ENCODE measurements around the gene RPL18A. TPM values are rescaled to one million over a fixed set of nuclear protein-coding genes. Genes with fewer than 3 reads are reported as not detected.
"Not testable (repeated sequence)": the region's sequence is repeated elsewhere in the genome, so short reads cannot be mapped to it uniquely, and the experiment has no call there.

The RPL18A gene
- total RNA-seq, 1 donor from 2014 or later: 1,253 TPM

GRCh38 chr19:17866312-17866963 lies 6.7 kb downstream of the RPL18A start:
- no peak for DNase-seq (ENCODE audit: low spot score)

- no peak for DNase-seq (ENCODE audit: low spot score)
Measured at GRCh38 chr19:17866964-17867486, 7.3 kb downstream of the RPL18A start.

- DNase-seq (ENCODE audit: low spot score): no peak
Measured at GRCh38 chr19:17868669-17869068, 9.0 kb downstream of the RPL18A start.

GRCh38 chr19:17869114-17869608 lies 9.5 kb downstream of the RPL18A start:
- no peak for DNase-seq (ENCODE audit: low spot score)

GRCh38 chr19:17871032-17871877 lies 11.5 kb downstream of the RPL18A start:
- no peak for DNase-seq (ENCODE audit: low spot score)

- no peak for DNase-seq (ENCODE audit: low spot score)
Measured at GRCh38 chr19:17871878-17872250, 12.2 kb downstream of the RPL18A start, which contains the start of gene SLC5A5. Gene SLC5A5, plus strand, starts transcription at chr19:17871945. Its CDS starts 375 bp downstream, at chr19:17872320.

- no peak for DNase-seq (ENCODE audit: low spot score)
Measured at GRCh38 chr19:17872251-17873001, 12.7 kb downstream of the RPL18A start.

- DNase-seq (ENCODE audit: low spot score): no peak
Measured at GRCh38 chr19:17873786-17874757, 14.4 kb downstream of the RPL18A start.

- no peak for DNase-seq (ENCODE audit: low spot score)
Measured at GRCh38 chr19:17874758-17875135, 15.0 kb downstream of the RPL18A start.

- no peak for DNase-seq (ENCODE audit: low spot score)
Measured at GRCh38 chr19:17877696-17878095, 18.0 kb downstream of the RPL18A start.

GRCh38 chr19:17879466-17879865 lies 19.8 kb downstream of the RPL18A start:
- DNase-seq (ENCODE audit: low spot score): no peak

- no peak for DNase-seq (ENCODE audit: low spot score)
Measured at GRCh38 chr19:17881701-17882100, 22.0 kb downstream of the RPL18A start.

GRCh38 chr19:17883627-17884410 lies 24.1 kb downstream of the RPL18A start:
- DNase-seq (ENCODE audit: low spot score): no peak

- no peak for DNase-seq (ENCODE audit: low spot score)
Measured at GRCh38 chr19:17886515-17886914, 26.8 kb downstream of the RPL18A start.

- DNase-seq (ENCODE audit: low spot score): not testable (repeated sequence)
Measured at GRCh38 chr19:17887221-17887620, 27.5 kb downstream of the RPL18A start.

- no peak for DNase-seq (ENCODE audit: low spot score)
Measured at GRCh38 chr19:17888260-17888659, 28.6 kb downstream of the RPL18A start.

- peak; percentile 50 for DNase-seq (ENCODE audit: low spot score)
Measured at GRCh38 chr19:17889609-17890214, 30.0 kb downstream of the RPL18A start.

GRCh38 chr19:17893766-17894165 lies 34.1 kb downstream of the RPL18A start:
- no peak for DNase-seq (ENCODE audit: low spot score)

GRCh38 chr19:17902701-17903100 lies 43.0 kb downstream of the RPL18A start:
- DNase-seq (ENCODE audit: low spot score): no peak

GRCh38 chr19:17908244-17908643 lies 48.5 kb downstream of the RPL18A start:
- DNase-seq (ENCODE audit: low spot score): no peak

All from mucosa of gallbladder (tissue), 1 donor.